Measurements from ENCODE around the gene TTC21A. TPM values are rescaled to one million over a fixed set of nuclear protein-coding genes. Genes with fewer than 3 reads are reported as not detected.
"Not testable (repeated sequence)": the region's sequence is repeated elsewhere in the genome, so short reads cannot be mapped to it uniquely, and the experiment has no call there.

TTC21A gene, protein sequence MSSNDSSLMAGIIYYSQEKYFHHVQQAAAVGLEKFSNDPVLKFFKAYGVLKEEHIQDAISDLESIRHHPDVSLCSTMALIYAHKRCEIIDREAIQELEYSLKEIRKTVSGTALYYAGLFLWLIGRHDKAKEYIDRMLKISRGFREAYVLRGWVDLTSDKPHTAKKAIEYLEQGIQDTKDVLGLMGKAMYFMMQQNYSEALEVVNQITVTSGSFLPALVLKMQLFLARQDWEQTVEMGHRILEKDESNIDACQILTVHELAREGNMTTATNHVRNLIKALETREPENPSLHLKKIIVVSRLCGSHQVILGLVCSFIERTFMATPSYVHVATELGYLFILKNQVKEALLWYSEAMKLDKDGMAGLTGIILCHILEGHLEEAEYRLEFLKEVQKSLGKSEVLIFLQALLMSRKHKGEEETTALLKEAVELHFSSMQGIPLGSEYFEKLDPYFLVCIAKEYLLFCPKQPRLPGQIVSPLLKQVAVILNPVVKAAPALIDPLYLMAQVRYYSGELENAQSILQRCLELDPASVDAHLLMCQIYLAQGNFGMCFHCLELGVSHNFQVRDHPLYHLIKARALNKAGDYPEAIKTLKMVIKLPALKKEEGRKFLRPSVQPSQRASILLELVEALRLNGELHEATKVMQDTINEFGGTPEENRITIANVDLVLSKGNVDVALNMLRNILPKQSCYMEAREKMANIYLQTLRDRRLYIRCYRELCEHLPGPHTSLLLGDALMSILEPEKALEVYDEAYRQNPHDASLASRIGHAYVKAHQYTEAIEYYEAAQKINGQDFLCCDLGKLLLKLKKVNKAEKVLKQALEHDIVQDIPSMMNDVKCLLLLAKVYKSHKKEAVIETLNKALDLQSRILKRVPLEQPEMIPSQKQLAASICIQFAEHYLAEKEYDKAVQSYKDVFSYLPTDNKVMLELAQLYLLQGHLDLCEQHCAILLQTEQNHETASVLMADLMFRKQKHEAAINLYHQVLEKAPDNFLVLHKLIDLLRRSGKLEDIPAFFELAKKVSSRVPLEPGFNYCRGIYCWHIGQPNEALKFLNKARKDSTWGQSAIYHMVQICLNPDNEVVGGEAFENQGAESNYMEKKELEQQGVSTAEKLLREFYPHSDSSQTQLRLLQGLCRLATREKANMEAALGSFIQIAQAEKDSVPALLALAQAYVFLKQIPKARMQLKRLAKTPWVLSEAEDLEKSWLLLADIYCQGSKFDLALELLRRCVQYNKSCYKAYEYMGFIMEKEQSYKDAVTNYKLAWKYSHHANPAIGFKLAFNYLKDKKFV (N-terminal part only)
- total RNA-seq, result 1 to 10 TPM; 1.7 to 8.6 (median 3.9) TPM

DNA sequence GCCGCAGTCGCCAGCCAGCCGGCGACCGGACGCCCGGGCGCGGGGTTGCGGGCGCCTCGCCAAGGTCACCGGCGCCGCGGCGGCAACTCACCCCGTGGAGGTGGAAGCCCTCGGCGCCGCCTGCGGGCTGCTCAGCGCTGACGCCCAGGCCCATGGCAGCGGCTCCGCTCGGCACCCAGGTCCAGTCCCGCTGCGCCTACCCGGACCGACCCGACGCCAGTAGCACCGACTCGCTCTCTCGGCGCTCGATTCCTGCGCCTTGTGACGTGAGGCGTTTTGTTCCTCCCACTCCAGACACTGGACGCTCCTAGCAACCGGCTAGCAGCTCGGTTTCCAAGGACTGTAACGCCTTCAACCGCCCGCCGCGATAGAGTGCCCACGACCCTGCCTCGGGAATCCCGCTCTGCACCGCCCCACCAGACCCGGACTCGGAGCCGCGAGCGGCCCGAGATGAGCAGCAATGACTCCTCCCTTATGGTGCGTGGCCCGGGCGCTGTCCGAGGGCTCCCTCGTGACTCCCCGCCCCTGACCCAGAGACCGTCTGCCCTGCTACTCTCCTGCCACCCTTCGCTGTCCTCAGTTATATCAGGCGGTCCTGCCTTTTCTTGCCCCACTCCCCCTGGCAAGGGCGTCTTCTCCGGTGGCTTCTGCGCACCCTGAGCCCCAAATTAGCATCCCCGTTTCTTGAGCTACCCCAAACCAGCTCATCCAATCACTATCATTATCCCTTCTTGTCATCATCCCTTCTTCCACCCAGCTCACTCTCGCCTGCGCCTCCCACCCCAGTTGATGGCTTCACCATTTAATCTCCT, at the start of gene TTC21A, which contains the start of gene GORASP1:
Gene TTC21A (plus strand): TSS at position 293 of the 812 bp plus-strand sequence. CDS start 158 bp downstream, at position 451.
Gene GORASP1 (minus strand): TSS at position 240 of the 812 bp plus-strand sequence. CDS start 86 bp downstream, at position 154.
- Histone ChIP-seq H3K4me3 (peak within 1 kb of the TSS; percentile 70 to 98 (median 89)), H3K27ac (replicated peaks in 1 of 4) (peak within 1 kb of the TSS; percentile 92 to 97 (median 96)), H3K27me3 (no peaks in the 10 kb centered on the region), H3K36me3 (peaks cover 0 to 21% (median 9%) of the 10 kb centered on the region in 4 donors), H3K9me3 (no peaks in the 10 kb centered on the region), H3K4me1 (peaks cover 47 to 56% (median 53%) of the 10 kb centered on the region in 4 donors)
- under 1% methylated on average over 33 of the region's 74 CpGs for WGBS
- TF ChIP-seq EP300 (IDR thresholded peaks at IDR 0.05) (no peak), POLR2AphosphoS5 (IDR thresholded peaks at IDR 0.05) (peak; percentile 94 to 97), POLR2A (IDR thresholded peaks at IDR 0.05; ENCODE audit: low read depth) (peak; percentile 77)
- TF ChIP-seq, protein P1, sequence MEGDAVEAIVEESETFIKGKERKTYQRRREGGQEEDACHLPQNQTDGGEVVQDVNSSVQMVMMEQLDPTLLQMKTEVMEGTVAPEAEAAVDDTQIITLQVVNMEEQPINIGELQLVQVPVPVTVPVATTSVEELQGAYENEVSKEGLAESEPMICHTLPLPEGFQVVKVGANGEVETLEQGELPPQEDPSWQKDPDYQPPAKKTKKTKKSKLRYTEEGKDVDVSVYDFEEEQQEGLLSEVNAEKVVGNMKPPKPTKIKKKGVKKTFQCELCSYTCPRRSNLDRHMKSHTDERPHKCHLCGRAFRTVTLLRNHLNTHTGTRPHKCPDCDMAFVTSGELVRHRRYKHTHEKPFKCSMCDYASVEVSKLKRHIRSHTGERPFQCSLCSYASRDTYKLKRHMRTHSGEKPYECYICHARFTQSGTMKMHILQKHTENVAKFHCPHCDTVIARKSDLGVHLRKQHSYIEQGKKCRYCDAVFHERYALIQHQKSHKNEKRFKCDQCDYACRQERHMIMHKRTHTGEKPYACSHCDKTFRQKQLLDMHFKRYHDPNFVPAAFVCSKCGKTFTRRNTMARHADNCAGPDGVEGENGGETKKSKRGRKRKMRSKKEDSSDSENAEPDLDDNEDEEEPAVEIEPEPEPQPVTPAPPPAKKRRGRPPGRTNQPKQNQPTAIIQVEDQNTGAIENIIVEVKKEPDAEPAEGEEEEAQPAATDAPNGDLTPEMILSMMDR (IDR thresholded peaks at IDR 0.05), result no peak
- intact Hi-C loops (cut with DNase I), result loop anchor here (5.0 kb wide), 1 partner anchor 55 kb away; the partner anchor contains the start of genes SCN11A and WDR48
- DNase-seq (ENCODE audit: extremely low spot score), result no peak

DNA sequence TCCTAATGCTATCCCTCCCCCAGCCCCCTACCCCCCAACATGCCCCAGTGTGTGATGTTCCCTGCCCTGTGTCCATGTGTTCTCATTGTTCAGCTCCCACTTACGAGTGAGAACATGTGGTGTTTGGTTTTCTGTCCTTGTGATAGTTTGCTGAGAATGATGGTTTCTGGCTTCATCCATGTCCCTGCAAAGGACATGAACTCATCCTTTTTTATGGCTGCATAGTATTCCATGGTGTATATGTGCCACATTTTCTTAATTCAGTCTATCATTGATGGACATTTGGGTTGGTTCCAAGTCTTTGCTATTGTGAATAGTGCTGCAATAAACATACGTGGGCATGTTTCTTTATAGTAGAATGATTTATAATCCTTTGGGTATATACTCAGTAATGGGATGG, 46.3 kb upstream of the TTC21A start:
- H3K9me3 ChIP-seq; intact Hi-C loops (cut with DNase I); H3K4me3 ChIP-seq; DNase-seq (ENCODE audit: extremely low spot score); H3K27ac ChIP-seq (replicated peaks in 1 of 4); H3K27me3 ChIP-seq: not testable (repeated sequence)
- Histone ChIP-seq H3K4me1 (peaks cover 0 to 11% (median 3%) of the 10 kb centered on the region in 4 donors), H3K36me3 (peaks cover 0 to 22% (median 14%) of the 10 kb centered on the region in 4 donors)
- WGBS, result 68% methylated on average over 2 of the region's 2 CpGs

DNA sequence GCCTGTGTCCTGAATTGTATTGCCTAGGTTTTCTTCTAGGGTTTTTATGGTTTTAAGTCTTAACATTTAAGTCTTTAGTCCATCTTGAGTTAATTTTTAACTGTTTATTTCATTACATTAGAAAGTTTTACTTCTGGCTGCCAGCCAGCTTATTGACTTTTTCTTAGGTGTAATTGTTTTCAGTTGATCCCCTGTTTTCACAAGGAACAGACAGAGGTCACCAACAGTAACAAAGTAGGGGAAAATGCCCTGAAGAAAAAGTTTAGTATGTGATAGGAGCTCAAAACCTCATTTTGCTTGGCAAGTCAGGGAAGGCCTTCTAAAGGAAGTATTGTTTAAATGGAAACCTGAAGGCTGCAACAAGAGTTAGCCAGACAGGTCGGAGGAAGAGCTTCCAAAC, 45.3 kb upstream of the TTC21A start:
- DNase-seq (ENCODE audit: extremely low spot score), result no peak
- intact Hi-C loops (cut with DNase I), result no loop called here
- Histone ChIP-seq H3K9me3 (no peaks in the 10 kb centered on the region), H3K36me3 (peaks cover 6 to 31% (median 19%) of the 10 kb centered on the region in 4 donors), H3K27ac (replicated peaks in 1 of 4) (no peak overlapping the region), H3K27me3 (no peaks in the 10 kb centered on the region), H3K4me1 (peaks cover 0 to 11% (median 3%) of the 10 kb centered on the region in 4 donors), H3K4me3 (no peak overlapping the region)
- WGBS, result 81% methylated on average over 1 of the region's 1 CpG
- no peak for TF ChIP-seq EP300 (IDR thresholded peaks at IDR 0.05)

DNA sequence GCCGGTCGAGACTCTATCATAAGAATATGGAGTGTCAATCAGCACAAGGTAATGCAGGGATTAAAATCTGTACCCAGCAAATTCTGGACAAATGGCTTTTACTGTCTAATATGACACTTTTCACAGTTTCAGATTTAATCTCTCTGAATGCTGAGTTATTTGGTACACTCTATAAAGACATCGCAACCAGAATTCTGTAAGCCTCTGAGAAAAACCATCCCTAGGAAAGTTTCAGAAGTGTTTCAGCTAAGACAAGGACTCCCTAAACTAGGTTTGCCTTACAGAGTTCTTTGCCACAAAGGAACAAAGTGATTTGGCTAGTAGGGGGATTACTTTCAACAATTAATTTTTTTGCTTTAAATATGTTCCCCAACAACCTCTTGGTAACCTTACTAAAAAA, 44.3 kb upstream of the TTC21A start:
- TF ChIP-seq POLR2A (IDR thresholded peaks at IDR 0.05; ENCODE audit: low read depth), result no peak
- TF ChIP-seq EP300 (IDR thresholded peaks at IDR 0.05), result no peak
- TF ChIP-seq POLR2AphosphoS5 (IDR thresholded peaks at IDR 0.05), result no peak
- TF ChIP-seq, protein P1 (IDR thresholded peaks at IDR 0.05), result no peak
- 87% methylated on average over 3 of the region's 3 CpGs for WGBS

More for the DNA sequence above, 44.3 kb upstream of the TTC21A start:
- H3K4me3 ChIP-seq, result no peak overlapping the region
- peaks cover 0 to 11% (median 3%) of the 10 kb centered on the region in 4 donors for H3K4me1 ChIP-seq
- H3K27ac ChIP-seq (replicated peaks in 1 of 4), result no peak overlapping the region
- intact Hi-C loops (cut with DNase I), result no loop called here
- peaks cover 7 to 40% (median 27%) of the 10 kb centered on the region in 4 donors for H3K36me3 ChIP-seq
- no peak for DNase-seq (ENCODE audit: extremely low spot score)
- H3K27me3 ChIP-seq, result no peaks in the 10 kb centered on the region
- no peaks in the 10 kb centered on the region for H3K9me3 ChIP-seq
